Medulla oblongata (tissue), 1 donor: Measurements from ENCODE around the gene EGFR.

Experiments used
- DNase-seq: peaks from one replicate; pipeline ENCODE4 v3.0.0-alpha.2; 2015; ENCODE audit errors: extremely low spot score

The EGFR gene

DNA sequence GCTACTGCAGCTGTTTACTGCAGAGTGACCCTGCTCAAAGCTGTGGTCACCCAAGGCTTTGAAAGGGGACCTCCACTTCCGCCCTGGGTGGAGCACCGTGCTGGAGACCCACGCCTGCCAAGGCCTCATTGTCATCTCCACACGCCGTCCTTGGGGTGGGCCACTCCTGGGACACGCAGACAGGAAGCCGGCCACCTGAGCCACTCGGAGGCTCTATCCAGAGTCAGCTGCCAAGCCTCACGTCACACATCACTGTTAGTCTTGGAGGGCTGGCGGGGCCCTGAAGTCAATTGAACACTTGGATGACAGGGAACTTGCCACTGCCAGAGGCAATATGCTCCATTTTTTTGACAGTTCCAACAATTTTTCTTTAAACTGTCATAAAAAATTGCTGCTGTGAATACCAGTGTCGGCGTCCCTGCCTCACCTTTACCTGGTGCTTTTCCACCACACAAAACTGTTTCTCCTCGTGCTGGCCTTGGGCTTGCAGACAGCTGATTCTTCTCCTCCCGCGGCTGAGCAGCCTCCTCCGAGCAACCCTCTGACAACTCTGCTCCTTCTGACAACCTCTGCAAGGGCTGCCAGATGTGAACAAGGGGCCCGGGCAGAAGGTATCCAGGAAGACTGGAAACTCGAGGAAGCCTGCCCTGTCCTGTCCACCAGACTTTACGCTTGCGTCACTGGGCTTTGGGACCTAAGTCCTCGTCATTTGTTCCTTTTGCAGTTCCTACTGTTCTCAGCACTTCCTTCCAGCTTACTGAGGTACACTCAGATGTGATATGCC is 81.9 kb downstream of the EGFR start:
- peak; percentile 23 for DNase-seq

DNA sequence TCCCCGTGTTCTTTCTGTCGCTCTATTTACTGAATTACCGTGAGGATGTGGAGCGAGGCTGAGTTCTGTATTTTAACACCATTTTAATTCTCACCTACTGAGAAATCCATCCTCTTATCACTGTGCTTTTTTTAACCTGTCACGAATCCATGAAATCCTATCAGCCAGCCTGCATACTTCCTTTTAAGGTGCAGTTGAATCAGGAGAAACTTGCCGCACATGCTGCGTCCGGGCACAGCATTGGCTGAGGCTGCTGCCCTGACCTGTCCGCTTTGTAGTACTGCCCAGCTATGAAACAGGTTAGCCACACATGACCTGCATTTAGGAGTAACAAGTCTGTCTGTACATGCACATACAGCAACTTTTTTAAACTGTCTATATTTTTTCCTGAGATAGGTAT is 82.5 kb downstream of the EGFR start:
- no peak for DNase-seq

DNA sequence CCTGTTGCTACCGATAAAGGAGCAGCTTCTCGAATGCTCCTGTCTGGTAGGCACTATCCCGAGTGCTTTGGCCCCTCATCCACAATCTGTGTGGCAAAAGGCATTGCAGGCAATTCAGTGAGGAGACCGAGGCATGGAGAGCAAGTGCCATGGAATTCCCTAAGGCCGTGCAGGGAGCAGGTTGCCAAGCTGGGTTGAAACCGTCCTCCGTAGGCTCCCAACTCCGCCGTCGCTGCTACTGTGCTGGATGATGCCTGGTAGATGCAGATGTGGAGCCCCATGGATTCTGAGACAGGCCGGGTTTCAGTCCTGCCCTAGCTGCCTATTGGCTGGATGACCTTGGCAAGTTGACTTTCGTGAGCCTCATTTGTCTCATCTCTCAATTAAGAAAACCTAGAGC is 85.3 kb downstream of the EGFR start:
- DNase-seq = no peak

DNA sequence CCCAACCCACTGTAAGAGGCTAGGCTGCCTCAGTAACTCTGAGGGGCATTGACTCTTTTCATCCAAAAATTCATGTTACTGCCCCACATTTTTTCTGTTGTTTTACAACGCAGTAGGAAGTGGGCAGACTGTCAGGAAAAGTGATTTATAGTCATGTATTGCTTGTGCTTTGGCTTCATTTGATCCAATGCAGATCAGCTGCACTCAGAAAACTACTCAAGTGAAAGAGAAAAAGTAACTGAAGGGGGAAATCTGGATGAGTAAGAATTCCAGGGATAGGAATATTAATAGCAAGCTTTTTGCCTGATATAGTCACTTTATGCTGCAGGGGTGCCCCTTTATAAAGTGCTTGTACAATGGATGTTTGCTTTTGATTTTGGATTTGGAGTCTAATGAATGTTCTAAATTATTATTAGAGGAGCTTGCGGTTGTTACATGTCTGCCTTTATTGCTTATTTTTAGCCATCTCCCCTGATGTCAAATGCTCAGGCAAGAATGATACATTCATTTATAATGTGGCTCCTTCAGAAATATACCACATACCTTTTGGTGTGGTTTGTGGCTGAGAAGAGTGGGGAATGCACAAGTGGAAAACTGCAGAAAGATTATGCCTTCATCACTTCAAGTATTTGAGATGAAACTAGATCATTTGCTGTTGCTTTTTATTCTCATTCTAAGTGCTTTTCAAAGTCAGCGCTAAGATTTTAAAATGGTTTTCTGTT is 86.1 kb downstream of the EGFR start:
- no peak for DNase-seq

DNA sequence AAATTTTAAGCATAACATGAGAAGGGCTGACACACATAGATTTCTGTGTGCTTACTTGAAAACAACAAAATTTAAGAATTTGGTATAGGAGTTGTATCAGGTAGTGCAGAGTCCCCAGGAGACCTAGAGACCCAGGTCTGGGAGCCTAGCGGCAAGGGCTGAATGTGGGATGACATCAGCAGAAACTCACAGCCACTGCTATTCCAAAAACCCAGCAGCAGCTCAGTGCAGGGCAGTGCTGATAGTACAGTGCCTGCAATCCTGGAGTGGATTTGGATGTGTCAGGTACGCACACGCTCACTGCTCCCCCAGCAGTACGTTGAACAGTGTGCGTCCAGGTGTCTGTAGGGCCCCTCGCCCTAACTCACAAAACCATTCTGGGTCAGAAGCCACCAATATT is 87.1 kb downstream of the EGFR start:
- no peak for DNase-seq

DNA sequence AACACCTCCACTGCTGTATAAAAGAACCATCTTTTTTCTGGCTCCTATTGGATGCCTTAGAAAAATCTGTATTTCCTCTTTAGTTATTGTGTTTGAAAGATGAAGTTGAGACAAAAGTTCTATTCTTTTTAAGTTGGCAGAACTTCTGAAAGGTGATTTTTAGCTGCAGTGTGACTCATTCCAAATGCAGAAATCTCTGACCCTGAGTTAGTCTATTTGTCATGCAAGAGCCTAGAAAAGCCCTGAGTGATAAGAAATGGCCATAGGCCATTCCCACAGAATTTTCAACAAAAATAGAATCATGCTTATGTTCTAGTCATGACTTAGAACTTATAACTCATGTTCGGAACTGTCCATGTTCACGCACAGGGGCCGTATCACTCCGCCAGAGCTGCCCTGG is 89.1 kb downstream of the EGFR start:
- no peak for DNase-seq

DNA sequence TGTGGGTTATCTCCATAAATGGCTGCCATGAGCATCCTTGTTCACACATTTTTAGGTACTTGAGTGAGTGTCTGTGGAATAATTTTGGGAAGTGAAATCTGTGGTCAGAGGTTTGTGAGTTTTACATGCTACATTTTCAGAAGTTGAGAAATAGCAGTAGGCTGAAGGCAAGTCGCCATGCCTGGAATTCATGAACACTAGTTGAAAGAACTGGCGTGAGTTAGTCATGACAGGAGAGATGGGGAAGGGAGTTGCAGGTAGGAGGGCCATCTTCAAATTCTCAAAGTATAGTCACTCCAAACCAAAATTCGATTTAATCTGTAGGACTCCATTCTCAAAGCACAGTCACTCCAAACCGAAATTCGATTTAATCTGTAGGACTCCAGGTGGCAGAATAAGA is 89.6 kb downstream of the EGFR start:
- no peak for DNase-seq

DNA sequence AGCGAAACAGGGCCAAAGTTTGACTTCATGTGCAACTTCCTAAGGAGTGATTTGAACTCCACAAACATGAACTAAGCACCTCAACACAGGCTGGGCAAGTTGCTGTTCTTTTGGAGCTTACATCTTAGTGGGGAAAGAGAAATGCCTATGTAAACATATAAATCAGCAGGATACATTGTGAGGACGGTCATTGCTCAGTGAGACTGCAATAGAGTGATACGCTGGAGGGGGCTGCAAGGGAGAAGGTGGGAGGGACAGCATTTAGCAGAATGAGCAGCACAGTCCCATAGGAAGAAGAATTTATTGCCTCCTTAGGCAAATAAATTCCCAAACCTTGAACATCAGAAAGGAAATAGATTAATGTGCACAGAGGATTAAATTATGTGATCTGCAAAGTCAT is 90.0 kb downstream of the EGFR start:
- no peak for DNase-seq

DNA sequence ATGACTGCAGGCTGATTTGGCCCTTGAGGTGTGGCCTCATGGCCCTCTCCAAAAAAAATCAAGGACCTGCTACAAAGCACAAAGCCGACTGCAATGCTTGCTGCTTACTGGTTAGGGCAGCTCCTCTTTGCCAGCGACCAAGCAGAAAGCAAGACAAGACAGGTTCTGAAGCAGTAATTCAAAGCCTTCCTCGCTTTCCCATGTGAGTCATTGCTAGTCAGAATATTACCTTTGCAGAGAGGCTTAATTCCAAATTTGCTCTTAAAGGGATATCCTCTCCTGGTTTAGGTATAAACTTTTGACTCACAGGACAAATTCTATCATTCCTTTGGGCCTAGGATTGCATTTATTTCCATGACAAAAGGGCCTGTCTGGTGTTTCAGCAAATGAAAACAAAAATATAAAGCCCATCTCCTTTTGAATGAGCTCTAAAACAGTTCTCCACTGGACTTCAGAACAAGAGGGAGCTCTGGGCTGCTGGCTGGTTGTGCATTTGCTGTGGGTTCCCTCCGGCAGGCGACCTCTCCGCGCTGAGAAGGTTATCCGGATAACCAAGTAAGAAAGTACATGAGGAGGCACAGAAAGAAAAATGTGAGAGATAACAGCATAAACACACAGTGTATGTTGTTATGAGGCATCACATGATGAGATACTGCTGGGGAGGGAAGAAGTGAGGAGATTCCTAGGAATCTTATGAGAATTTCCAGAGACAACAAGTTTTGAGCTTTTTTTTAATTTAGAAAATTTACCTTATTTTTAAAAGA is 90.8 kb downstream of the EGFR start:
- no peak for DNase-seq

DNA sequence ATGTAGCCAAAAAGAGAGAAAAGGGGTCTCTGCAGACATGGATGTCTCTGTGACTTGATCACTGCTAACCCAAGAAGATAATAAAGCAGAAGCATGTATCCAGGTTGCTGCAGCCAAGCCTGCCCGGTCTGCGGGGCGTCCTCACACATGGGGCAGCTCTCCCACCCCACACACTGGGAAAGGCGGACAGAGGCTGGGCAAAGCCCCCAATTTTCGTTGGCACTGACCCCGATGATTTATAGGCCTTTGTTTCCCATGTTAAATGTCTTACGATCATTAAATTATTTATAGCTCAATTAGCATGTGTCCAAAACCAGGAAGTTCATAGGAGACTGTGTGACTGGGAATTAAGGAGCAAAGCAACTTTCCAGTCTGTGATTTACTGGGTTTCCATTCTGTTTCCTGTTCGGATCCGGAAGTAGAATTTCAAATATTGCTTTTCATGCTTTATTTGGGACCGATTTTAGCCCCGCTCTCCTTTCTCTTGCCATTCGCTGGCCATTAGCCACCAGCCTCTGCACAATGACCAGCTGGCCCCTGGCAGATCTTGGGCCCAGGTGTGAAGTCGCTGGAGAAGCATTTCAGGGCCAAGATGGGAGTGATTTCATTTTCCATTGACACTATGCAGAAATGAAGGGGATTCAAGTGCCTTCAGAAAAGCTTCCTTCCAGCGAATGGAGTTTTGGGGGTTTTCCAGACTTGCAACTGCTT is 91.6 kb downstream of the EGFR start:
- DNase-seq = no peak

DNA sequence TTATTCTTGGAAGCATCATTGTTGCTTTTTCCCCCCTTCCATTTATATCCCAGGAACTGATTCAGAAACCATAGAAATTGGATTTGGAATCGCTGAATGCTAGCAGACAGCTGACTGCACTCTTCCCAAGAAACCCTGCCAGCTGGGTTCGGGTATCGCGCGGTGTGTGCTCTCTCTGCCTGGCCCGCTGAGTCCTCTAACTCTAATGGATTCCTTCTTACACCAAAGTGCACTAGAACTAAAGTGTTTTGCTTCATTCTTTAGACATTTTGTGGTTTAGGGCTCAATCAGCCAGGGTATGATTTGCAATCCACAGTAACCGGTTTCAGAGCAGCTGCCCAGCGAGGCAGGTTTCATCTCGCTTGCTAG is 92.2 kb downstream of the EGFR start:
- peak; percentile 51 for DNase-seq

DNA sequence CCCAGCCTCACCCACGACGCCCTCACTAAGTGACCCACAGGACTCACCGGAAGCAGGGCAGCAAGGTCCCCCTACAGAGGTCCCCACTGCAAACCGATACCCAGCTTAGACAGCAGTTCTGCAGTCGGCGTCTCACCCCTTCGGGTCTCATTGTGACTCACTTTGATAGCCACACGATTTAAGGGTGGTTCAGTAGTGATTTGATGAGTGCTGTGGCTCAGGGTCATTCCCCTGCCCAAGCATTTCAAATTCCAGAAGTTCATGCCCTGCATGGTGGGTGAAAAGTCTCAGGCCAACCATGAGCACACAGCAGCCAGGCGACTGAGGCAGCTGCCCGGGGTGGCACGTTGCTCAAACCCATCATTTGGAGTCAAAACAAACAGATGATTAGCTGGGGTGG is 93.2 kb downstream of the EGFR start:
- DNase-seq = no peak

DNA sequence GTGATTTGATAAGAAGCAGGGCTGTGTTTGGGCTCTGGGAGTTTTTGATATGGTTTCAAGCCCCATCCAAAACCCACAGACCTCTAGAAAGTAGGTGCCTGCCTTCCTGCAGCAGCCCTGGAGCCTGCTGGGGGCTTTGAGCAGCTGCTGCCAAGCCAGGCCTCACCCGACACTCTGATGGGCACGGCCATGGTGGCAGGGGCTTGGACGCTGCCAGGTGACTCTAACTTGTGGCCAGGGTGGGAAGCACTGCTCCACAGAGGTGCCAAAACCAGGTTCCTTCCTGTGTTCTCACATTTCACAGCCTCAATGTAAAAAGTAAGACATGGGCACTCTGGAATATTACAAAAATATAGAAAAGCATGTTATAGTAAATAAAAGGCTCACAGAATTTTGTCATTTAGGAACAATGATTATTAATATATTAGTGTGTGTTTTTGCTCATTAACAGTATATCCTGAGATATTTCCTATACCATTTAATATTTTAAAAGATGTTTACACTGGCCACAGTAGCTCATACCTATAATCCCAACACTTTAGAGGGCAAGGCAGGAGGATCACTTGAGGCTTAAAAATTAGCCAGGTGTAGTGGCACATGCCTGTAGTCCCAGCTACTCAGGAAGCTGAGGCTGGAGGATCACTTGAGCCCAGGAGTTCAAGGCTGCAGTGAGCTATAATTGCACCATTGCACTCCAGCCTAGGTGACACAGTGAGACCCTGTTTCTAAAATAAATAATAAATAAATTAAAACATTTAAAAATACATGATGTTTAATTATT is 95.1 kb downstream of the EGFR start:
- no peak for DNase-seq

DNA sequence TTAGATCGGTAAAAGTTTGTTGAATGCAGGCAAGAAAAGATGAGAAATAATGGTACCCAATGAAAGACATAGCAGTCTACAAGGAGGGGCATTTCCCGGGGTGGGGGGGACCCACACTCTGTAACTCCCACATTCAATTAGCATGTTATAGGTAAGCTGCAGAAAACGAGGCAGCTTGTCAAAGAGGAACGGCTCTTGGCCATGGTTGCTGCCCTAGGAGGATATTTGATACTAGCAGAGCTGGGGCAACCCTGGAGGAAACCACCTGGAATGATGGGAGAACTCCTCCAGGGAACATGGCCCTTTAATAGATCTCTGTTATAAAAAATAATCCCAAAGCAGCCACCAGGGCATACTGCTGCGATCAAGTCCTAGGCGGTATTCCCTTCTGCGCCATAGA is 98.5 kb downstream of the EGFR start:
- DNase-seq = no peak

DNA sequence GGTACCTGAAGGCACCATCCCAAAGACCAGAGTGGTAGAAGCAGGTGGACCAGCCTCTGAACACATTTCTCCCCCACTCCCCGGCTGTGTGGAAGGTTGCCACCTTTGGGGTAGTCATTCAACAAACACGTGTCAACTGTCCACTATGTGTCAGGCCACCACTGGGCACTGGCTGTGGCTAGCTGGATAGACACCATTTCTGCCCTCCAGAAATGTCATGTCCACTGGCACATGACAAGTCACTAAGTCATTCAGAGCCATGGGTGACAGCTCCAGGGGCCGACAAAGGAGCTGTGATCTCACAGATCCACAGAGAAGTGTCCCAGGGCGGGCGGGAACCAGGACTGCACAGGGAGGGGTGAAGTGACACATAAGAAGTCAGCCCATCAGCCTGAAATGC is 99.6 kb downstream of the EGFR start:
- DNase-seq = no peak

DNA sequence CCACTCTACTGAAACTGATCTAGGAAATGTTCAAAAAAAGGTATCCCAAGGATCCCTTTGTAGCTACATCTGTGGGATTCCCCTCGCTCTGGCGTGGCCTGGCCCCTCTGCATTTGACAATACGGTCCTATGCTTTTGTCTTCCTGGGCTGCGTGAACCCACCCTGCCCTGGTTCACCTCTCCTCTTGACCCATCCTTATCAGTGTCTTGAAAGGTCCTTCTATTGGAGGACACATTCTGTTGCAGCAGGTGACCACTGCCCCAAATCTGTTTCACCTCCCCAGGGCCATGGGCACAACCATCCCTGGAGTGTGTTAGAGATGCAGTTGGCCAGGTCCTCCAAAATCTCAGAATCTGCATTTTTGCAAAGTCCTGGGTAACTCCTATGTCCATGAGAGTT is 100.8 kb downstream of the EGFR start:
- no peak for DNase-seq

DNA sequence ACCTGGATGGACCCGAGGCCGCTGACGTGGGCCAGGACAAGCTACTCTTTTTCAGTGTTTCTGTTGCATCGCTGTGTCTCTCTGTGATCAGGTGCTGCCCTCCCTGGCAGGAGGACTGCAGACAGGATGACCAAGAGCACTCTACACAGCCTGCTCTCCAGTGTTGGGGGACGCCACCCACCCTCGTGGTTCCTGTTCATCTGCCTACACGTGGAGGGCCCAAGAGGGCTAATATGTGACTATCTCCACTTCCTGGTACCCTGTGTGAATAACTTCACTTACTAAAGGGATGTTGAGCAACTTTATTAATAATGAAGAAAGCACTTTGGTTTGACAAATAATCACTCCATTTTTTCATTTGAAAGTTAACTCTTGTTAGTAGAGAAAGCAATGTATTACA is 101.3 kb downstream of the EGFR start:
- no peak for DNase-seq

DNA sequence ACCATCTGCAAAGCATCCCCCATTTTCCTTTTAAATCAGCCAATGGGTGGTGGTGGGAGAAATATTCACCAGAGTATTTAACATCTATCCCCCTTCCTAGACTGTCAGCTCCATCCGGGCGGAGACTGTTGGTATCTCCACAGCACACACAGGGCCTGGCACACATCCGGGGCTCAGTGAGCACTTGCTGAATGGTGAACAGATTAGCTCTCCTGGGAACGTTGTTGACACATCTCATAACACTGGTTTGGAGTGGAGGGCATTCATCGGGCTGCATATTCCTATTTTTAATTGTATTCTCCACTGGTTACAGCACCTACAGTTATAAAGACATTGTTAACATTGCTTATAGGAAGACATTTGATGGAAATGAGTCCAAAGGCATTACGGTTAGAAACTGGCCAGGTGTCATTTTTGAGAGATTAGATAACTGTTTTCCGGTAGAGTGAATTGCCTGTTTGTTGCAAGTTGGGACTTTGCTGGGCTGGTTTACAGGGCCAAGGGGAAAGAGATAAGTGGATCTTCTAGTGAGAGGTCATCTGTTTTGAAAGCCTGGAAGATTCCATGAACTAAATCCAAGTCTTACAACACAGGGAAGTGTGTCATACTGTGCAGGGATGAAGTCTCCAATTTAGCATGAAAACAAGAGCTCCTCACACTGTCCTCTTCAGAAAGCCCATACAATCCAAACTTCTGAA is 101.8 kb downstream of the EGFR start:
- no peak for DNase-seq

DNA sequence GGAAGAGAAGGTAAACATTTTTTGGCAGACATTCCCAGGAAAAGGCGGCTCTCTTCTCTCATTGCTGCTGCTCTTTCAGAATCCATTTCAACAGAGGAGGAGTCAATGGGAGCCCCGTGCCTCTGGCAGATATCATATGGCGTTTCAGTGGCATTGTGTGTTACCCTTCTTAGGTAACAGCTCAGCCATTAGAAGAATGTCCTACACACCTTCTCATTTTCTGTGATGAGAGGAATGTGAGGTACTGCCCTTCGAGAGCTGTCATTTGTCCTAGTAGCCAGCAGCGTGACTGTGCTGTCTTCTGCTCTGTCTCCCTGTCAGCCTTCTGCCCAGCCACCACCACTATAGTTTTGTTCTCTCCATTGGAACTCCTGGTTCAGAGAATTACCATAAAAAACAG is 102.4 kb downstream of the EGFR start:
- DNase-seq = no peak

DNA sequence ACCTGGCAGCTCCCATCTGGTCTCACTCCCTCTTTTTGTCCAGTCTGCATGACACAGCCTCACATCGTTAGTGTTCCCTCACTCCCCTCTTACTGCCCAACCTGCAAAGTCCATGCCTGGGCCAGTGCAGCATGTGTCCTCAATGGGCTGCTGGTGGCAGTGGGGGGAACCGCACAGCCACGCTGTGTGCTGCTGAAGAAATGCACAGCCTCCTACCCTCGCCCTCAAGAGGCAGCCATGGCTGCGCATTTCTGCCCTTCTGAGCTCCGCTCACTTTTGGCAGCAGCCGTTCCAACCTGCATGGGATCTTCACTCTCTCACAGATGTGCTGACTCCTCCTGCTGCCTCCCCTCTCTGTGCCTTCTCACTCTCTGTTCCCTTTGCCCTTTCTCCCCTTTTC is 103.4 kb downstream of the EGFR start:
- DNase-seq = no peak
